Memory B cell (primary cell): ENCODE data around the gene NTM.

Experiments
- ATAC-seq: fragments of 150-1000 bp; cut with Tn5 transposase; 2 replicates; pipeline ENCODE4 v1.10.0; 2021; ENCODE audit warnings: low read depth, mild to moderate bottlenecking, moderate library complexity
- DNase-seq, 2 donors: peaks; one replicate each; pipeline ENCODE4 v3.0.0; 2022; ENCODE audit warnings: low spot score in 2 of 2
- H3K27ac Mint-ChIP-seq: one replicate; pipeline ENCODE4 v1.8.0; 2022; ENCODE audit warnings: mild to moderate bottlenecking, moderate library complexity, mixed read lengths
- H3K27me3 Mint-ChIP-seq: one replicate; pipeline ENCODE4 v1.8.0; 2022; ENCODE audit warnings: mixed read lengths
- H3K36me3 Mint-ChIP-seq: one replicate; pipeline ENCODE4 v1.8.0; 2022; ENCODE audit warnings: mild to moderate bottlenecking, mixed read lengths
- H3K4me1 Mint-ChIP-seq: one replicate; pipeline ENCODE4 v1.8.0; 2022; ENCODE audit warnings: mixed read lengths
- H3K4me3 Mint-ChIP-seq: one replicate; pipeline ENCODE4 v1.8.0; 2022; ENCODE audit warnings: mild to moderate bottlenecking, moderate library complexity, mixed read lengths
- H3K9me3 Mint-ChIP-seq: one replicate; pipeline ENCODE4 v1.8.0; 2022; ENCODE audit warnings: mixed read lengths

NTM gene

GRCh38 chr11:131916638-131917037 lies 546.2 kb downstream of the NTM start:
- no peaks in the 10 kb centered on the region for H3K36me3 Mint-ChIP-seq
- no peaks in the 10 kb centered on the region for H3K4me1 Mint-ChIP-seq

GRCh38 chr11:131917634-131918384 lies 547.4 kb downstream of the NTM start:
- Mint-ChIP-seq H3K4me1 (no peaks in the 10 kb centered on the region), H3K27me3 (no peaks in the 10 kb centered on the region), H3K27ac (no peak overlapping the region), H3K9me3 (peaks cover 2% of the 10 kb centered on the region), H3K4me3 (no peak overlapping the region), H3K36me3 (no peaks in the 10 kb centered on the region)
- DNase-seq = no peak
- ATAC-seq = no peak

More at GRCh38 chr11:131916638-131917037, 546.2 kb downstream of the NTM start:
- Mint-ChIP-seq H3K27ac (no peak overlapping the region), H3K27me3 (peaks cover 1% of the 10 kb centered on the region), H3K9me3 (peaks cover 2% of the 10 kb centered on the region), H3K4me3 (no peak overlapping the region)
- ATAC-seq (no peak), DNase-seq (no peak)

GRCh38 chr11:131918663-131919062 lies 548.2 kb downstream of the NTM start:
- H3K4me3 Mint-ChIP-seq = no peak overlapping the region
- DNase-seq (no peak), ATAC-seq (no peak)
- no peaks in the 10 kb centered on the region for H3K36me3 Mint-ChIP-seq
- no peaks in the 10 kb centered on the region for H3K27me3 Mint-ChIP-seq
- no peak overlapping the region for H3K27ac Mint-ChIP-seq
- H3K4me1 Mint-ChIP-seq = no peaks in the 10 kb centered on the region
- peaks cover 2% of the 10 kb centered on the region for H3K9me3 Mint-ChIP-seq

- no peak overlapping the region for H3K4me3 Mint-ChIP-seq
- H3K36me3 Mint-ChIP-seq = no peaks in the 10 kb centered on the region
Measured at GRCh38 chr11:131922220-131922619, 551.8 kb downstream of the NTM start.

GRCh38 chr11:131923309-131923708 lies 552.9 kb downstream of the NTM start:
- no peaks in the 10 kb centered on the region for H3K4me1 Mint-ChIP-seq
- H3K27ac Mint-ChIP-seq = no peak overlapping the region
- H3K4me3 Mint-ChIP-seq = no peak overlapping the region
- H3K9me3 Mint-ChIP-seq = peaks cover 2% of the 10 kb centered on the region
- no peaks in the 10 kb centered on the region for H3K36me3 Mint-ChIP-seq
- DNase-seq = no peak
- ATAC-seq = no peak
- no peaks in the 10 kb centered on the region for H3K27me3 Mint-ChIP-seq

More at GRCh38 chr11:131922220-131922619, 551.8 kb downstream of the NTM start:
- no peak for ATAC-seq
- Mint-ChIP-seq H3K27me3 (no peaks in the 10 kb centered on the region), H3K27ac (no peak overlapping the region), H3K4me1 (no peaks in the 10 kb centered on the region), H3K9me3 (peaks cover 2% of the 10 kb centered on the region)
- DNase-seq = no peak

- Mint-ChIP-seq H3K27me3 (no peaks in the 10 kb centered on the region), H3K4me3 (no peak overlapping the region), H3K36me3 (no peaks in the 10 kb centered on the region), H3K9me3 (peaks cover 6% of the 10 kb centered on the region), H3K4me1 (no peaks in the 10 kb centered on the region), H3K27ac (no peak overlapping the region)
- DNase-seq = no peak
- no peak for ATAC-seq
Measured at GRCh38 chr11:131924001-131924400, 553.6 kb downstream of the NTM start.

GRCh38 chr11:131924457-131925201 lies 554.2 kb downstream of the NTM start:
- no peaks in the 10 kb centered on the region for H3K36me3 Mint-ChIP-seq
- no peak for ATAC-seq
- H3K27me3 Mint-ChIP-seq = no peaks in the 10 kb centered on the region
- H3K9me3 Mint-ChIP-seq = peaks cover 4% of the 10 kb centered on the region
- H3K27ac Mint-ChIP-seq = no peak overlapping the region
- DNase-seq = no peak
- no peak overlapping the region for H3K4me3 Mint-ChIP-seq
- H3K4me1 Mint-ChIP-seq = no peaks in the 10 kb centered on the region

GRCh38 chr11:131925829-131926228 lies 555.4 kb downstream of the NTM start:
- no peak overlapping the region for H3K27ac Mint-ChIP-seq
- H3K9me3 Mint-ChIP-seq = peaks cover 4% of the 10 kb centered on the region
- no peaks in the 10 kb centered on the region for H3K27me3 Mint-ChIP-seq
- H3K4me3 Mint-ChIP-seq = no peak overlapping the region
- ATAC-seq = no peak
- H3K36me3 Mint-ChIP-seq = no peaks in the 10 kb centered on the region
- DNase-seq = no peak
- H3K4me1 Mint-ChIP-seq = no peaks in the 10 kb centered on the region

GRCh38 chr11:131928992-131929391 lies 558.6 kb downstream of the NTM start:
- Mint-ChIP-seq H3K27me3 (no peaks in the 10 kb centered on the region), H3K9me3 (peaks cover 4% of the 10 kb centered on the region), H3K36me3 (no peaks in the 10 kb centered on the region), H3K27ac (no peak overlapping the region), H3K4me1 (no peaks in the 10 kb centered on the region), H3K4me3 (no peak overlapping the region)
- ATAC-seq = no peak
- no peak for DNase-seq

GRCh38 chr11:131932584-131933325 lies 562.3 kb downstream of the NTM start:
- no peaks in the 10 kb centered on the region for H3K27me3 Mint-ChIP-seq
- DNase-seq (no peak), ATAC-seq (no peak)
- peaks cover 5% of the 10 kb centered on the region for H3K9me3 Mint-ChIP-seq
- no peak overlapping the region for H3K27ac Mint-ChIP-seq
- H3K4me3 Mint-ChIP-seq = no peak overlapping the region
- H3K4me1 Mint-ChIP-seq = no peaks in the 10 kb centered on the region
- no peaks in the 10 kb centered on the region for H3K36me3 Mint-ChIP-seq

- H3K36me3 Mint-ChIP-seq = no peaks in the 10 kb centered on the region
- H3K4me1 Mint-ChIP-seq = no peaks in the 10 kb centered on the region
- ATAC-seq (no peak), DNase-seq (no peak)
- no peak overlapping the region for H3K4me3 Mint-ChIP-seq
- H3K9me3 Mint-ChIP-seq = peaks cover 7% of the 10 kb centered on the region
- H3K27ac Mint-ChIP-seq = no peak overlapping the region
- H3K27me3 Mint-ChIP-seq = no peaks in the 10 kb centered on the region
Measured at GRCh38 chr11:131934006-131934405, 563.6 kb downstream of the NTM start.

- DNase-seq (no peak), ATAC-seq (no peak)
- no peak overlapping the region for H3K27ac Mint-ChIP-seq
- H3K4me3 Mint-ChIP-seq = no peak overlapping the region
- no peaks in the 10 kb centered on the region for H3K4me1 Mint-ChIP-seq
- no peaks in the 10 kb centered on the region for H3K36me3 Mint-ChIP-seq
- peaks cover 1% of the 10 kb centered on the region for H3K27me3 Mint-ChIP-seq
- peaks cover 9% of the 10 kb centered on the region for H3K9me3 Mint-ChIP-seq
Measured at GRCh38 chr11:131938351-131938751, 567.9 kb downstream of the NTM start.

- Mint-ChIP-seq H3K4me3 (no peak overlapping the region), H3K27ac (no peak overlapping the region), H3K9me3 (peaks cover 7% of the 10 kb centered on the region), H3K4me1 (no peaks in the 10 kb centered on the region), H3K27me3 (peaks cover 1% of the 10 kb centered on the region), H3K36me3 (no peaks in the 10 kb centered on the region)
- DNase-seq = no peak
- no peak for ATAC-seq
Measured at GRCh38 chr11:131940126-131940525, 569.7 kb downstream of the NTM start.

GRCh38 chr11:131942878-131943277 lies 572.5 kb downstream of the NTM start:
- Mint-ChIP-seq H3K36me3 (no peaks in the 10 kb centered on the region), H3K9me3 (peaks cover 9% of the 10 kb centered on the region), H3K4me3 (no peak overlapping the region), H3K4me1 (no peaks in the 10 kb centered on the region), H3K27me3 (peaks cover 1% of the 10 kb centered on the region), H3K27ac (no peak overlapping the region)
- ATAC-seq = no peak
- no peak for DNase-seq
